Germinal center (tissue), 1 donor: Measurements from ENCODE around the gene MEP1B.

Experiments used
- DNase-seq: peaks from one replicate; pipeline ENCODE4 v3.0.0; 2012; ENCODE audit warnings: mixed read lengths, low spot score

Gene MEP1B

GRCh38 chr18:32267463-32267862 is 77.6 kb downstream of the MEP1B start:
- DNase-seq, result no peak
